SK-N-SH treated with all-trans-retinoic acid at 6 μM for 48 hours (cell line): Measurements from ENCODE around the gene AKAP12.
"Not testable (repeated sequence)": the region's sequence is repeated elsewhere in the genome, so short reads cannot be mapped to it uniquely, and the experiment has no call there.

ENCODE experiments used
- ATAC-seq: fragments of 200-7000 bp; cut with Tn5 transposase; 3 replicates; pipeline ENCODE4 v1.9.1; 2020; ENCODE audit warnings: mild to moderate bottlenecking, moderate library complexity
- BACH2 ChIP-seq: fragments of 250-450 bp; sonication (Bioruptor Pico); IDR thresholded peaks from 2 replicates; pipeline ENCODE4 v1.9.0; 2021; ENCODE audit warnings: mild to moderate bottlenecking, borderline replicate concordance
- CREB5 ChIP-seq: fragments of 250-450 bp; sonication (Bioruptor Pico); IDR thresholded peaks from 2 replicates; pipeline ENCODE4 v1.5.1; 2020; ENCODE audit warnings: low read depth, mild to moderate bottlenecking, moderate library complexity
- CSDC2 ChIP-seq: fragments of 250-450 bp; sonication (Bioruptor Pico); IDR thresholded peaks from 2 replicates; pipeline ENCODE4 v1.5.0; 2020; ENCODE audit warnings: mild to moderate bottlenecking, moderate library complexity
- CSRNP3 ChIP-seq: fragments of 250-450 bp; sonication (Bioruptor Pico); IDR thresholded peaks from 2 replicates; pipeline ENCODE4 v1.5.1; 2021; ENCODE audit warnings: mild to moderate bottlenecking, moderate library complexity
- ESRRG ChIP-seq: fragments of 250-450 bp; sonication (Bioruptor Pico); IDR thresholded peaks from 2 replicates; pipeline ENCODE4 v1.6.1; 2021; ENCODE audit warnings: mild to moderate bottlenecking
- GLIS3 ChIP-seq: fragments of 250-450 bp; sonication (Bioruptor Pico); IDR thresholded peaks from 2 replicates; pipeline ENCODE4 v1.5.0; 2020; ENCODE audit warnings: mild to moderate bottlenecking, moderate library complexity
- OSR1 ChIP-seq: fragments of 250-450 bp; sonication (Bioruptor Pico); IDR thresholded peaks from 2 replicates; pipeline ENCODE4 v1.8.0; 2022; ENCODE audit warnings: moderate library complexity, mild to moderate bottlenecking, inconsistent platforms
- PATZ1 ChIP-seq: fragments of 250-450 bp; sonication (Bioruptor Pico); IDR thresholded peaks from 2 replicates; pipeline ENCODE4 v1.8.0; 2020; ENCODE audit warnings: mild to moderate bottlenecking, moderate library complexity, borderline replicate concordance
- POU6F1 ChIP-seq: fragments of 250-450 bp; sonication (Bioruptor Pico); IDR thresholded peaks from 2 replicates; pipeline ENCODE4 v1.8.0; 2021; ENCODE audit warnings: low read depth, mild to moderate bottlenecking, moderate library complexity, borderline replicate concordance
- PPARA ChIP-seq: fragments of 250-450 bp; sonication (Bioruptor Pico); IDR thresholded peaks from 2 replicates; pipeline ENCODE4 v1.5.0; 2020; ENCODE audit warnings: mild to moderate bottlenecking, borderline replicate concordance
- SNAI2 ChIP-seq: fragments of 250-450 bp; sonication (Bioruptor Pico); IDR thresholded peaks from 2 replicates; pipeline ENCODE4 v1.5.0; 2020; ENCODE audit warnings: mild to moderate bottlenecking, moderate library complexity
- TCF4 ChIP-seq: fragments of 250-450 bp; sonication (Bioruptor Pico); IDR thresholded peaks from 2 replicates; pipeline ENCODE4 v1.8.0; 2021; ENCODE audit warnings: mild to moderate bottlenecking, moderate library complexity, borderline replicate concordance
- TOX ChIP-seq: fragments of 250-450 bp; sonication (Bioruptor Pico); IDR thresholded peaks from 2 replicates; pipeline ENCODE4 v1.8.0; 2021; ENCODE audit warnings: mild to moderate bottlenecking, moderate library complexity, borderline replicate concordance
- TSHZ2 ChIP-seq: fragments of 250-450 bp; sonication (Bioruptor Pico); IDR thresholded peaks from 2 replicates; pipeline ENCODE4 v1.5.0; 2020; ENCODE audit warnings: mild to moderate bottlenecking, moderate library complexity
- ZC3H10 ChIP-seq: fragments of 250-450 bp; sonication (Bioruptor Pico); IDR thresholded peaks from 2 replicates; pipeline ENCODE4 v1.5.1; 2021; ENCODE audit warnings: mild to moderate bottlenecking, moderate library complexity
- ZFP3 ChIP-seq: fragments of 250-450 bp; sonication (Bioruptor Pico); IDR thresholded peaks from 2 replicates; pipeline ENCODE4 v1.5.0; 2020; ENCODE audit warnings: mild to moderate bottlenecking, moderate library complexity
- ZFP30 ChIP-seq: fragments of 450-650 bp; formaldehyde crosslinking; IDR thresholded peaks from 2 replicates; pipeline ENCODE4 v1.5.0; 2022; ENCODE audit warnings: mild to moderate bottlenecking, moderate library complexity
- ZNF565 ChIP-seq: fragments of 450-650 bp; formaldehyde crosslinking; conservative IDR thresholded peaks from 2 replicates; pipeline ENCODE4 v1.5.0; 2020; ENCODE audit warnings: low read depth, mild to moderate bottlenecking, moderate library complexity
- ZNF70 ChIP-seq: fragments of 450-650 bp; formaldehyde crosslinking; IDR thresholded peaks from 2 replicates; pipeline ENCODE4 v1.5.0; 2020; ENCODE audit warnings: mild to moderate bottlenecking, moderate library complexity
- ZNF8 ChIP-seq: fragments of 450-650 bp; formaldehyde crosslinking; IDR thresholded peaks from 2 replicates; pipeline ENCODE4 v1.5.0; 2020; ENCODE audit warnings: mild to moderate bottlenecking, moderate library complexity

AKAP12 gene

GRCh38 chr6:151381722-151382121, 142.0 kb downstream of the AKAP12 start:
- TF ChIP-seq CSDC2 (CRISPR knock-in tag) (no peak), PATZ1 (CRISPR knock-in tag) (no peak), ZC3H10 (CRISPR knock-in tag) (no peak), ESRRG (no peak), TSHZ2 (CRISPR knock-in tag) (no peak), GLIS3 (CRISPR knock-in tag) (no peak), CREB5 (CRISPR knock-in tag) (no peak), CSRNP3 (CRISPR knock-in tag) (no peak), ZNF8 (CRISPR knock-in tag) (no peak), BACH2 (CRISPR knock-in tag) (no peak), ZFP30 (CRISPR knock-in tag) (no peak), OSR1 (CRISPR knock-in tag) (no peak), POU6F1 (no peak), TOX (CRISPR knock-in tag) (no peak), ZFP3 (CRISPR knock-in tag) (no peak), PPARA (CRISPR knock-in tag) (no peak)
- ATAC-seq: no peak

GRCh38 chr6:151382631-151383030, 142.9 kb downstream of the AKAP12 start:
- not testable (repeated sequence) for ATAC-seq

GRCh38 chr6:151384151-151384550, 144.4 kb downstream of the AKAP12 start:
- ATAC-seq: no peak
- TF ChIP-seq ZFP3 (CRISPR knock-in tag): no peak
- TF ChIP-seq TCF4 (CRISPR knock-in tag): no peak
- TF ChIP-seq CSDC2 (CRISPR knock-in tag): no peak
- TF ChIP-seq OSR1 (CRISPR knock-in tag): no peak
- no peak for TF ChIP-seq CSRNP3 (CRISPR knock-in tag)

- no peak for ATAC-seq
- TF ChIP-seq GLIS3 (CRISPR knock-in tag): no peak
- TF ChIP-seq ZNF565: no peak
- no peak for TF ChIP-seq ZNF70 (CRISPR knock-in tag)
- TF ChIP-seq TCF4 (CRISPR knock-in tag): no peak
- TF ChIP-seq SNAI2 (CRISPR knock-in tag): no peak
- TF ChIP-seq PPARA (CRISPR knock-in tag): no peak
- no peak for TF ChIP-seq TSHZ2 (CRISPR knock-in tag)
- no peak for TF ChIP-seq ZFP30 (CRISPR knock-in tag)
Measured at GRCh38 chr6:151385177-151385576, 145.4 kb downstream of the AKAP12 start.
